SK-N-MC (cell line): ENCODE data around the gene CCDC57.

Experiments
- DNase-seq: peaks from one replicate; pipeline ENCODE4 v3.0.0-alpha.2; 2011; ENCODE audit warnings: low read depth, low spot score
- H3K27ac ChIP-seq: fragments of 200-600 bp; sonication (generic); 2 replicates; pipeline ENCODE4 v1.5.1; 2016; ENCODE audit warnings: mixed run types
- H3K36me3 ChIP-seq: fragments of 200-600 bp; sonication (generic); 2 replicates; pipeline ENCODE4 v1.6.1; 2017; ENCODE audit warnings: antibody characterized with exemption, low read length, mixed read lengths; ENCODE audit not compliant: insufficient read depth
- H3K4me3 ChIP-seq: fragments of 200-600 bp; sonication (generic); 2 replicates; pipeline ENCODE4 v1.5.1; 2016
- H3K9ac ChIP-seq: fragments of 200-600 bp; sonication (generic); 2 replicates; pipeline ENCODE4 v1.8.0; 2017; ENCODE audit warnings: mixed run types, mixed read lengths; ENCODE audit not compliant: insufficient read length
- H3K9me3 ChIP-seq: fragments of 200-600 bp; sonication (generic); 2 replicates; pipeline ENCODE4 v1.6.1; 2017; ENCODE audit warnings: low read depth, mild to moderate bottlenecking, antibody characterized with exemption, low read length, moderate library complexity, mixed read lengths
- EZH2 ChIP-seq: fragments of 200-600 bp; sonication (generic); IDR thresholded peaks from one replicate; pipeline ENCODE4 v1.6.1; 2017; ENCODE audit warnings: antibody characterized with exemption
- FOXP2 ChIP-seq: optimal IDR thresholded peaks from 2 replicates; pipeline ENCODE3; 2011; ENCODE audit warnings: mild to moderate bottlenecking, moderate library complexity; ENCODE audit not compliant: insufficient read depth; ENCODE audit errors: extremely low read length, control extremely low read depth
- POLR2AphosphoS5 ChIP-seq: IDR thresholded peaks from 2 replicates; pipeline ENCODE4 v1.6.1; 2012; ENCODE audit warnings: mild to moderate bottlenecking, low read depth, low read length, borderline replicate concordance

Gene CCDC57

GRCh38 chr17:82087961-82088837 is 124.4 kb downstream of the CCDC57 start:
- Histone ChIP-seq H3K9ac (no peak overlapping the region), H3K4me3 (no peak overlapping the region), H3K36me3 (peaks cover 100% of the 10 kb centered on the region), H3K27ac (no peak overlapping the region), H3K9me3 (no peaks in the 10 kb centered on the region)
- TF ChIP-seq POLR2AphosphoS5: no peak
- no peak for TF ChIP-seq EZH2
- TF ChIP-seq FOXP2: no peak
- no peak for DNase-seq

- DNase-seq: no peak
- Histone ChIP-seq H3K9ac (no peak overlapping the region), H3K36me3 (peaks cover 100% of the 10 kb centered on the region), H3K27ac (no peak overlapping the region), H3K9me3 (no peaks in the 10 kb centered on the region), H3K4me3 (no peak overlapping the region)
- TF ChIP-seq POLR2AphosphoS5 (0 out of 2 replicates have a peak, but pooled peaks have one; percentile 29), FOXP2 (no peak)
Observed at GRCh38 chr17:82086941-82087906, 125.4 kb downstream of the CCDC57 start.

- Histone ChIP-seq H3K27ac (no peak overlapping the region), H3K9ac (no peak overlapping the region), H3K4me3 (no peak overlapping the region), H3K9me3 (no peaks in the 10 kb centered on the region), H3K36me3 (peaks cover 98% of the 10 kb centered on the region)
- no peak for DNase-seq
- TF ChIP-seq POLR2AphosphoS5: no peak
Observed at GRCh38 chr17:82085931-82086764, 126.5 kb downstream of the CCDC57 start.

DNA sequence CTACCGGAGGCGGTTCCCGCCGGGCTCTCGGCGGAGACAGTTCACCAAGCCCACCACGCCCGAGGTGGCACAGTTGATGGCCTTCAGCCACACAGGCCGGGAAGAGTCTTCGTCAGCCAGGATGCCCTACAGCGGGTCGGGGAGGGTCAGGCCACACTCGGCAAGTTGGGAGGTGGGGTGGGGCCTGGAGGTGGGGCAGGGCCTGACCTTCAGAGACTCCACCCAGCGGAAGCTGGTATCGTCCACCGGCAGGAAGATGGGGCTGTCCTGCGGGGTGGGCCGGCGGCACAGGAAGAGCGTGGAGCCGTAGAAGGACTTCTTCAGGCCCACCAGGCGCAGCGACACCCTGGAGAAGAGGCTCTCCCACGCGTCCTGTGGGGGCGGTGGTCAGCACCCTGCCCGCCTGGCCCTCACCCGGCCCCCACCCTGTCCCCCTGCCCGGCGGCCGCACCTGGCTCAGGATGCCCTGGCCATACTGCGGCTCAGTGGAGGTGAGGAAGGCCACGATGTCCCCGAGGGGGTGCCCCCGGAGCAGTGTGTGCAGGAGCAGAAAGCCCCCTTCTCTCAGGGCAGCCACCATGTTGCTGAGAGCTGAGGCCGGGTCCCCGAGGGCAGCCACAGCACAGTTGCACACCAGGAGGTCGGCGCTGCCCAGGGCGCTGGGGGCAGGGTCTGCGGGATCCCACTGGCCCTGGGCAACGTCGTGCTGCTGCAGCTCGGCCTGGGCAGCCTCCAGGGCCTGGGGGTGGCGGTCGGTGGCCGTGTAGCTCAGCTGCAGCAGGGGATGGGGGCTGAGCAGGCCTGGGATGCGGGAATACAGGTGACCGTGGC is 127.4 kb downstream of the CCDC57 start:
- DNase-seq: no peak
- Histone ChIP-seq H3K36me3 (peaks cover 98% of the 10 kb centered on the region), H3K9me3 (no peaks in the 10 kb centered on the region), H3K27ac (no peak overlapping the region), H3K4me3 (no peak overlapping the region), H3K9ac (no peak overlapping the region)
- TF ChIP-seq EZH2 (no peak), POLR2AphosphoS5 (peak; percentile 24; the same call in 1 of the 2 replicates), FOXP2 (no peak)

- Histone ChIP-seq H3K27ac (no peak overlapping the region), H3K36me3 (peaks cover 97% of the 10 kb centered on the region), H3K9me3 (no peaks in the 10 kb centered on the region), H3K9ac (no peak overlapping the region), H3K4me3 (no peak overlapping the region)
- no peak for DNase-seq
- no peak for TF ChIP-seq EZH2
- TF ChIP-seq FOXP2: no peak
Observed at GRCh38 chr17:82084373-82085030, 128.1 kb downstream of the CCDC57 start.

GRCh38 chr17:82083533-82084359 is 128.9 kb downstream of the CCDC57 start:
- TF ChIP-seq FOXP2 (no peak), POLR2AphosphoS5 (no peak), EZH2 (no peak)

DNA sequence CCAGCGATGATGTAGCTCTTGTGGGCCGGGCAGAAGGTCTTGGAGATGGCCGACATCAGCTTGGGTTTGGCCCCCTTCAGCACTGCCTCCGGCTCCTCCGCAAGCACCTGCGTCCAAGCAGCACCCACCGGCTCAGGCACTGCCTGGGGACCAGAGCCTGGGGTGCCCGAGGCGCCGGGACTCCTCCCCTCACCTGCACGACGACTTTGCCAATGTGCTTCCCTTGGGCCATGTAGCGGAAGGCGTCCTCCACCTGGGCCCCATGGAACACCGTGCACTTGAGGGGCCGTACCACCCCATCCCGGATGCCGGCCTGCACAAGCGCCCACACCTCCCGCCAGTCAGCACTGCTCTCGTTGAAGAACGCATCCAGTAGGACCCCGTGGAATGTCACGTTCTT is 129.6 kb downstream of the CCDC57 start:
- no peak for DNase-seq
- H3K9me3 ChIP-seq: no peaks in the 10 kb centered on the region
- H3K36me3 ChIP-seq: peaks cover 95% of the 10 kb centered on the region

More at GRCh38 chr17:82083533-82084359, 128.9 kb downstream of the CCDC57 start:
- Histone ChIP-seq H3K4me3 (no peak overlapping the region), H3K9ac (no peak overlapping the region), H3K9me3 (no peaks in the 10 kb centered on the region), H3K36me3 (peaks cover 95% of the 10 kb centered on the region), H3K27ac (no peak overlapping the region)
- DNase-seq: no peak

More for the DNA sequence above, 129.6 kb downstream of the CCDC57 start:
- no peak overlapping the region for H3K27ac ChIP-seq
- H3K9ac ChIP-seq: no peak overlapping the region
- TF ChIP-seq FOXP2 (no peak), POLR2AphosphoS5 (no peak; the same call in 1 of the 2 replicates), EZH2 (no peak)
- H3K4me3 ChIP-seq: no peak overlapping the region
